HUDEP-2 (cell line): Measurements from ENCODE around the gene ESR2.
A peak's percentile ranks its signal among the peaks of the same experiment; 100 is the strongest.
"Not testable (repeated sequence)": the region's sequence is repeated elsewhere in the genome, so short reads cannot be mapped to it uniquely, and the experiment has no call there.

ENCODE experiments used
- DNase-seq, 76 experiments: peaks; one replicate each; lab custom pipeline; 2025; ENCODE audit not compliant: unreplicated experiment in 76 of 76; lab: John Stamatoyannopoulos, UW

Gene ESR2

DNA sequence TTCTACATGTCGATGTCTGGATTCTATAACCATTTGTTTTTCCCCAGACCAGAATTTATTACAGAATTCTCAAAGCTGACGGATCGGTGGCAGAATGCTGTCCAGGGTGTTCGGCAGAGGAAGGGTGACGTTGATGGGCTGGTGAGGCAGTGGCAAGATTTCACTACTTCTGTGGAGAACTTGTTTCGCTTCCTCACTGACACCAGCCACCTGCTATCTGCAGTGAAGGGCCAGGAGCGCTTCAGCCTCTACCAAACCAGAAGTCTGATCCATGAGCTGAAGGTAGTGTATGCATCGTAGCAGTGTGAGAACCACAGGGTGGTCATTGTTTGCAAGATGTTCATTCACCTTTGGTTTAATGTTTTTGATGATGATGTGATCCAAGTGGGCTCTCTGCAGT is 124.0 kb downstream of the ESR2 start:
- DNase-seq, result no peak

DNA sequence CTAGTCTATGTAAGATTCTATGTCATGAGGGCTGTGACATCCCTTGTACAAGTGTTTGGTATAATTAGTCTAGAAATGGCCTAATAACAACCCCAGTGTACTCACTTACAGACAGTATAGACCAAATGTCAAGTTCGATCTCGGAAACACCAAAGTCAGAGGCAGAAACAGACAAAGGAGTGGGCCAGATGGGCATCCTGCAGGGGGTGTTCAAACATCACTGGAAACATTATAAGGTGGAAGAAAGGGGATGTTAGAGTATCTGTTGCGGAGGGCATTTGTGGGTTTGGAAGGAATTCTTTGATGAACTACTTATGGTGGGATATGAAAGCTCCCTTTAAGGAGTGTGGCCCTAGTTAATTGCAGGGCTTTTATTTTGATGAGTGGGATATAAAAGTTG is 134.6 kb downstream of the ESR2 start:
- DNase-seq, result no peak

DNA sequence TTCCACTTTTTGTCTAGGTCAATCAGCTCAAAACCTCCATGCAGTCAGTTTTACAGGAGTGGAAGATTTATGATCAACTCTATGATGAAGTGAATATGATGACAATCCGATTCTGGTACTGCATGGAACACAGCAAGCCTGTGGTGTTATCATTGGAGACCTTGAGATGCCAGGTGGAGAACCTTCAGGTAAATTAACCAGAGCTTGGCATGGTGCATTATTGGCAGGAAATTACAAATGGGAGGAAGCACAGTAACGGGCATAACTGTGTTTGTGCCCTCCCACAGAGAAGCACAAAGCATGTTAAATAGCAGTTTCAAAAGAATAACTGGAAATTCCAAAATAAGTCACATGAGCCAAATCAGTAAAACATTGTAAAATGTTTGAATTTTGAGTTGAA is 135.6 kb downstream of the ESR2 start:
- DNase-seq, result no peak

DNA sequence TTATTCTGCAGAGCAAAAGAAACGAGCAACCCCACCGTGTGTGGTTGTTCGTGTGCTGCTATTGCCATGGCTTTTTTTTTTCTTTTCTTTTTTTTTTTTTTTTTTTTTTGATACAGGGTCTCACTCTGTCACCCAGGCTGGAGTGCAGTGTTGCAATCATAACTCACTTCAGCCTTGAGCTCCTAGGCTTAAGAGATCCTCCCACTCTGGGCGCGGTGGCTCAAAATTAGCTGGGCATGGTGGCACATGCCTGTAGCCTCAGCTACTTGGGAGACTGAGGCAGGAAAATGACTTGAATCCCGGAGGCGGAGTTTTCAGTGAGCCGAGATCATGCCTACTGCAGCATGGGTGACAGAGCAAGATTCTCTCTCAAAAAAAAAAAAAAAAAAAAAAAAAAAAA is 144.2 kb downstream of the ESR2 start:
- DNase-seq, result no peak

DNA sequence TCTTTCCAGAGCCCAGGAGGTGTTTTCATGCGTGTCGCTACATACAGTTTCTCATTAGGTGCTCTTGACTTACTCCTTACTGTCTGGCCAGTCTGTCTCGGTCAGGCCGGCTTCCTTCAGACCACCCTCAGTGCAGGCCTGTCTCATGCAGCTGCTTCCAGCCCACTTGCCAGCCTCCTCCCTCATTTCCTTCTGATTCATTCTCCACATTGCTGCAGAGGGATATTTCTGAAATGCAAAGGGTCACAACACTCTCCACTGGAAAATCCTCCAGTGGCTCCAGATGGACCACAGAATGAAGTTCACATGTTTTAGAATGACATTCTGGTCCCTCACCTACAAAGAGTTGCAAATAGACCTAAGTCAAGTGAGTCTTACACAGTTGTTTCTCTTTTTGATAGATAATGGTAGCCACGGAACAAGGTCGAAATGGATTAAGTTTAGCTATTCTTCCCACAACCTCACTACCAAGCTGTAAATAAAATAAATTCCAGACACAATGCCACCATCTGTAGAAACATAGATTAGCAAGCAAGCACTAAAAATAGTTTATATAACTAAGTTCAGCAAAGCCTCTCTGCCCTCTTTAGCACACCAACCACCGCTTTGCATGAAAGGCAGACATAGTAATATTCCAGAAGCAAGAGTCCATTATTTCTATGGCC is 146.9 kb downstream of the ESR2 start:
- DNase-seq, result no peak

DNA sequence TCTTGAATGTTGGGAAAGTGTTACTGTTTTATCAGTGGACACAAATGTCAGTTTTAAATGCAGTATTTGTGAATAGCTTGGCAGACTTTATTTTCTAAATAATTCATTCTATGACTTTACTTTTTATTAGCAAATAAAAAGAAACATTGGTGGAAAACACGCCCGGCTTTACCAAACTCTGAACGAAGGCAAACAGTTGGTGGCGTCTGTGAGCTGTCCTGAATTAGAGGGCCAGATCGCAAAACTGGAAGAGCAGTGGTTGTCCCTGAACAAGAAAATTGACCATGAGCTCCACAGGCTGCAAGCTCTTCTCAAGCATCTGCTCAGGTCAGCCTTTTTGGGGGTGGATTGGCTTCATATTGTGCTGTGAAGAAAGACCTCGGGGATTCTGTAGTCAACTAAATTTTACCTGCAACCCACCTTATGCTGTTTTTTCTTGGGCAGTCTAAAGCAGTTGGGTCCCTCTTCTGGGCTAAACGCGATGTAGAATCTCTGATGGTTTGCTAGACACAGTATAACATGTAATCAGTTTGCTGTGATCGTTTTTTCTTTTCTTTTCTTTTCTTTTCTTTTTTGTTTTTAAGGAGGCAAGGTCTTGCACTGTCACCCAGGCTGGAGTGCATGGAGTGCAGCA is 156.4 kb downstream of the ESR2 start:
- peak in 19 of 76 experiments; percentile 3 to 37 (median 12) for DNase-seq

DNA sequence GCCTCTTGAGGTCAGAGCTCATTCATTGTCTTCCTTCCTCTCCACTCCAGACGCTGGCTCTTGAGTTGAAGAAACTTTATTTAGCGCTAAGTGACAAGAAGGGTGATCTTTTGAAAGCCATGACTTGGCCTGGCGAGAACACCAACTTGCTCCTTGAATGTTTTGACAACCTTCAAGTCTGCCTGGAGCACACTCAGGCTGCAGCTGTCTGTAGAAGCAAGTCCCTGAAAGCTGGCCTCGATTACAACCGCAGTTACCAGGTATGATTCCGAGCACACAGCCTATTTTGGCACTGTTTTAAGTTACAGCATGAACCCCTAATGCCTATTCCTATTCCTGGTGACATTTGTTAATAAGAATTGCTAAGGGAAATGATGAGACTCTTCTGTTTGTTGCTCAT is 167.6 kb downstream of the ESR2 start:
- DNase-seq, result no peak

DNA sequence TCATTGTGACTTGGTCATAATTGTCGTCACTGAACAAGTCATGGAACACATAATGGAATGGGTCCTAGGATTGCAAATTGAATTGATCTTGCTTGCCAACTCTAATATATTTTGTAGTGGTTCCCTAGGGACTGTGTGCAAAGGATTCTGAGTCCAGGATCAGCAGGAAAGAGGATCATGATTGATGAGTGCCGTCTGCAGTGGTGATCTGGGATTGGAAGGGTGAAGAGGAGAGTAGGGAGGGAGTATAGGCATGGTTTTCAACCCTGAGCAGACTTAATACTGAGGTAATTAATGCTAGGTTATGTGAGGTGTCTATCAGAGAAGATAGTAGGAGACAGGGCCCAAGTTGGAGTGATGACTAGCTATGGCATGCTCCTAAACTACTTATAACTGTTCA is 168.9 kb downstream of the ESR2 start:
- no peak for DNase-seq

DNA sequence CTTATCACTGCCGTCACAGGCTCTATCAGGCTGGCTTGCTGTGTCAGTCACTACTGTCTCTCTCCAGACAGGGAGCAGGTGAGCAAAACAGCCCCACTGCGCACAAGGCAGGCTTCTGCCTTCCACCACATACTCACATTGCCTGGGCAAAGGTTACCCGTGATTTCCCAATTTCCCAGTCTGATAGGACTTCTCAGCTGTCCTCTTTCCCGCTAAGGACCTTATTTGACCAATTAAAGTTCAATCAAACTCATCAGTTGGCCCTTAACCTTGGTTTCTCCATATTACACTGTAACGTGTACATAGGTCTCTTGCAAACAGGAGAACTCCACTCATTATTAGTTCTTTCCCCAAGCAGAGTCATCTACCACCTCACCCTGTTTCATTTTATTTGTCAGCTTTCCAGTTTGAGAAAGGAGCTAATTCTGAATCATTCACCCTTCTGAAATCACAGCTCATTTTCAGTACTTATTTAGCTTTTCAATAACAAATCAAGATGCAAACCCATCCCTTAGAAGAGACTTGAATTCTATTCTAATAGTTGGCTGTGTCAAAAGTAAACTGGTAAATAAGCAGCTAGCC is 170.8 kb downstream of the ESR2 start:
- no peak for DNase-seq

DNA sequence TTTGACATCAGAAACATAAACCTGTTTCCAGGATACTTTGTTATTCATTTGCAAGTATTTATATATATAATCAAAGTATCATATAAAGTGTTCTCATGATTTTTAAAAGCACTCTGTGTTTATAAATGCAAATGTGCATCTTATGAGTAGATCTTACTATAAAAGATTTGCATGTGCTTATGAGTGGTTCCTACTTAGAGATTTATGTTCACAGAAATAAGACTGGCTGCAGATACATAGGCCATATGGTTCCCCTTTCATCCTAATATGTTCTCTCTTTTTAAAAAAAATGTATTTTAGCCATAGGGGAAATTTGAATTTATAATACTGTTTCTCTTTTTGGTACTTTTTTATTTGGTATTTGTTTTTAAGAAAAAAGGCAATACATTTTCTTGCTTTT is 174.2 kb downstream of the ESR2 start:
- no peak for DNase-seq

DNA sequence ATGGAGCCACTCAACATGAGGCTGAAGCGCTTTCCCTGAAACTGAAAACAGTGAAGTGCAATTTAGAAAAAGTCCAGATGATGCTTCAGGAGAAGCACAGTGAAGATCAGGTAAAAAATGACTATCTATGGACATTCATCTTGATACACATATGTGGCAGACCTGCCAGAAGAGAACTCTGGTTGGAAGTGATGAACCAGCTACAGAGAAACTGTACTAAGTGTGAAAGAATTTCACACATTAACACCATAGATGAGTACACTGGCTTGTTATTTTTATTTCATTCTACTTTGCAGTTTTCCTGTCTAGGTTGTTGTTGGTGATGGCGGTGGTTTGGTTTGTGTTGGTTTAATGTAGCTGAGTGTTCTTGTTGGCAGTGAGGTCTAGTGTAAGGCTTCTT is 174.7 kb downstream of the ESR2 start:
- no peak for DNase-seq

DNA sequence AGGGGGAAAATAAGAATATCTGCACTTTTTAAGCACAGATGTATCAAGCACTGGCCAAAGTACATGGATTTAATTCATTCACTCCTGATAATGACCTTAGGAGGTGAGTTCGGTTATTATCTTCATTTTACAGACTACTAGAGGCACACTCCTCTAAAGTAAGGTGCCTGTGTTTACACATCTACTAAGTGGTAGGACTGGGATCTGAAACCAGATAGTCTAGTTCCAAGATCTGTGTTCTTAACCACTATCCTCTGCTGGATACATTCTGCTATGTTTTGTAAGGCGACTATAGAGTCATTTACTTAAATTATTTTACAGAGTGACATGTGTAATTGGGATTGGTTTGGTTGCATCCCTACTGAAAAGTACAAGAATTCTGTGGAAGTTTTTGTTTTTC is 175.3 kb downstream of the ESR2 start:
- no peak for DNase-seq

DNA sequence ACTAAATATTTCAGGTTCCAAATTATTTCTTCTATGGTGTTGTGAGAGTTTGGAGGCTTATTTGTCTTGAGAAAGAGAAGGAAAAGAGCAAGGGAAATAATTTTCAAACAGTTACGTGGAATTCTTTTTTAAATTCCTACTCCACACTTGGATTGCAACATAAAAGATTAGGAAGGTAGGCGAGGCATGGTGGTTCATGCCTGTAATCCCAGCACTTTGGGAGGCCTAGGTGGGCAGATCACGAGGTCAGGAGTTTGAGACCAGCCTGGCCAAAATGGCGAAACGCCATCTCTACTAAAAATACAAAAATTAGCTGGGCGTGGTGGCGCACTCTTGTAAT is 175.8 kb downstream of the ESR2 start:
- not testable (repeated sequence) for DNase-seq

DNA sequence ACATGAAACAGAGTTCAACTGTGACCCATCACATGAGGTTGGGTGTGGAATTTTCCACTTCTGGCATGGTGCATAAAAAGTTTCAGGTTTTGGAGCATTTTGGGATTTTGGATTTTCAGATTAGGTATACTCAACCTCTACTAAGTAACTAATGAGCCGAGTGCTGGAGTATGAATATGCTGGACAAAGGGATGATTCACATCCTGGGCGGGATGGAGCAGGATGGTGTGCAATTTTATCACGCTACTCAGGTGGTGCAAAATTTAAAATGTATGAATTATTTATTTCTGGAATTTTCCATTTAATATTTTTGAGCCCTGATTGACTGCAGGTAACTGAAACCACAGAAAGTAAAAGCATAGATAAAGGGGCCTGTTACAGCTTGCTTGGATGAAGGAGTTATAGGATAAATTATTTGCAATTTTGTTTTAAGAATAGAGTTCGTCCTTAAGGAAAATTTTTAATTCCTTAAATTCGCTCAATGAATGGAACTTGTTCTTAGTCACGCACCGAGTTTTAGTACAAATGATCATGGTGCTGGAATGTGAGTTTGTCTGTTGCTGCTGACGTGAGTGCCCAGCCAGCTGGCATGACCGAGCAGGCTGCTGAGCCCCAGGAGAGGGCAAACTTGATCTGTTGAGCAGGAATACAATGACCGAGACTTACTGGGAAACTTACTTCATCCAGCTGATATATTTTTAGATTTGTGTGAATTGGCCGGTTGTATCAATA is 176.3 kb downstream of the ESR2 start:
- no peak for DNase-seq

DNA sequence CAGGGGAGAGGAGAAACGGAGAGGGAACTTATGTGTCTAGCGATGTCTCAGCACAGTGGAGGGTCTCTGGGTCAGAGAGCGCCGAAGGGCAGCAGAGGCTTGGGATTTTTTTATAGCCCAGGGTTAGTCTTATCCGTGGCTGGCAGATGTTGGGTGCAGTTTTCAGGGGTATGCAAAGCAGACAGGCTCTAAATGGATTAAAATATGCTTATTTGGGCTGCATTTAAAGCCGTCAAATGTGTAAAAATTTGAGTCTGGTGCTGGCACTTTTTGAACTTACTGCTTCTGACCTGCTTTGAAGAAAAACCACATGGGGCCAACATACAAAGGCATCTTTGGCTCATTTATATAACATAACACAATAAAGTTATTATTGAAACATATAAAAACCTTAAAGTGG is 178.8 kb downstream of the ESR2 start:
- no peak for DNase-seq

DNA sequence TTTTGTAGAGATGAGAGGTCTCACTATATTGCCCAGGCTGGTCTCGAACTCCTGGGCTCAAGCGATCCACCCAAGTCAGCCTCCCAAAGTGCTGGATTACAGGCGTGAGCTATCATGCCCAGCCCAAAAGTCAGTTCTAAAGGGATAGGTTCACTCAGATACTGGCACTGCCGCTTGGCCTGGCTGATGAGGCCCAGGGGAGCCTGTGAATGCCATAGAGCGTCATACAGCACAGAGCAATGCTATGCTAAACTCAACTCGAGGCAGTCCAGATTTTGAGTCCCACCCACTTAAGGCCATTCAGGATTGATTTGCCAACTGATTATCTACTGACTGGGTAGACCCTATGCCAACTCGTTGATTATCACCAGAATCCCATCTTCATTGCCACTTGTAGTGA is 179.4 kb downstream of the ESR2 start:
- no peak for DNase-seq

DNA sequence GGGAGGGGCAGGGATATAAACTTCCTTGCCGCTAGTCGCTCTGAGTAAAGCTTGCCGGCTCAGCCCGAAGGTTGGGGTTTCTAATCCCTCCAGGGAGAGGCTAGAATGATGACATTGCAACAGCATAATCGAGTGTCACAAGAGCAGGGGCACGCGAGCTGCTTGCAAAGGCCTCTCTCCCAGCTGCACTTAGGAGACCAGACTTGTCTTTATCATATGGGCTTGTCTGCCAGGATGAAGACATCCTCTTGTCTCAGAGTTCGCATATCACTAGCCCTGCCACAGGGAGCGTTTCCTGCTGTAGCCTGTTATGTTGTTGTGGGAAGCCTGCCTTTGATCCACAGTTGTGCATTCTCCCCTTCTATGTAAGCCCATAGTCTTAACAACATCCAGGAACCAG is 180.0 kb downstream of the ESR2 start:
- no peak for DNase-seq

DNA sequence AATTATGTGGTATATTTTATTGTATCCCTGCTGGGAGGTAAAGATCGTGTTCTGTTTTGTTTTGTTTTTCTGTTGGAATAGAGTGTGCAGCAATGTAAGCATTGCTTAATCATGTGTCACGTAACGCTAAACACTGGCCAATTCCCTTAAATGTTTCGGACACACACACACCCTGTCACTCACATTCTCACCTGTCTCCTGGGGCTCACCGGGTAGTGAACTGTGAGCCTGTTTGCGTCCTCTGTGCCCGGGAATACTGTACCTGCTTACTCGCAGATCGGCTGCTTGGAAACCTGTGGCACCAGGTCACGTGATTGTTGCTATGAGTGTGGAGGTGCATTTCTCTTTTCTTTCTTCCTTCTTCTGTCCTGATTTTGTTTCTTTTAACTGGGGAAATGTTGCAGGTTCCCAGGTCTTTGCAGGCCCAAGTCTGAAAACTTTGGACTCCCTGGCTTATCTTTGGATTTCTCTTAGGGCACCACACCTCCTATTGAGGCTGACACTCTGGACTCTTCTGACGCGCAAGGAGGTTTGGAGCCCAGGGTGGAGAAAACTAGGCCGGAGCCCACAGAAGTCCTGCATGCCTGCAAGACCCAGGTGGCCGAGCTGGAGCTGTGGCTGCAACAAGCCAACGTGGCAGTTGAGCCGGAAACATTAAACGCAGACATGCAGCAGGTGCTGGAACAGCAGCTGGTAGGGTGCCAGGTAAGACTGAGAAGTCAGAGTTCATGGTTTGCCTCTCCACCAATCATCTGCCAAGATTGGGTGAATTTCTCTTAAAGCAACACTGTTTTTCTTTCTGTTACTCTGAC is 181.1 kb downstream of the ESR2 start:
- DNase-seq, result no peak

DNA sequence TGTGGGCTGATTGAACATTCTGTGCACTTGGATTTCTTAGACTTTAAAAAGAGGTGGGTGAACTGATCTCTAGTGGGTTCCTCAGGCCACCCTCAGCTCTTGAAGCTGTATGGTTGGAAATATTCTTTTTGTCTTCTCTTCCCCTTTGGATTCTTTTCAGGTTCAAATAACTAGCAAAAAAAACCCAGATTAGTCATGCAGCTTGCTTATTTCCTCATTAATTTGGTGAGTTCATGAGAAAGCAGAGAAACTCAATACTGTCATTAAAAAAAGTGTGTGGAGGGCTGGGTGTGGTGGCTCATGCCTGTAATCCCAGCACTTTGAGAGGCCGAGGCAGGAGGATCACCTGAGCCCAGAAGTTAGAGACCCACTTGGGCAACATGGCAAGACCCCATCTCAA is 183.4 kb downstream of the ESR2 start:
- no peak for DNase-seq

DNA sequence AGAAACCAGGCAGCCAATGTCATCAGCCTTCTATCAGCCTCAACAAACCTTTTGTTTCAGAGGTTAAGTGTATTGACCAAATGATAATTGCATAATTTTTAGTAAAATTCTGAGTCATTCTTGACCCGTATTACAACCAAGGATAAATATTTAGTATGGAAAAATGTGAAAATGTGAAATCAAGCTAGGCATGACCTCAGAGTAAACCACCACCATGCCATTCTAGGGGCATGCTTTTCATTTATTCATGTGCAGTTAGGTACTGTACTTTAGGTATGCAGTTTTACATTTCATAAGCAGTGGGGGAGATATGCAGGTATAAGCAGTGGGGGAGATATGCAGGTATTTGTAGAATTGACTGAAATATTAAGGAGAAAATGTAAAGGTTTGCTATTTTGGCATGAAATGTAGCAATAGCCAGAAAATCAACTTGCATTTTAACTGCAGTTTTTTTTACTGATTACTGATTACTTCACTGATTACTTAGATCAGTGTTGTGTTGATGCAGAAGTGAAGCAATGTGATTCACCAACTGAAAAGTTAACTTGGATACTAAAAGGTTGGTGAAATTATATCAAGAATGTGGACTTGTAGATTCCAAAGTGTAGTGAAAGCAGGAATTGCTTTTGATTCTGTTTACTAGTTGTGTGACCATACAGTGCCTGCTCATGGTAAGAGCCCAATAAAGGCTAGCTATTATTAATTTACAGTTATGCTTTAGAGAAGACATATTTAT is 184.2 kb downstream of the ESR2 start:
- no peak for DNase-seq
